HEK293 (cell line): ENCODE data around the gene ACKR3.

Source experiments
- CTCF ChIA-PET: fragments of 350-600 bp; formaldehyde crosslinking; extraction: SDS; loops from one replicate; lab custom pipeline; 2021; ENCODE audit warnings: antibody characterized with exemption; lab: Yijun Ruan, JAX
- POLR2A ChIA-PET: fragments of 300-600 bp; formaldehyde crosslinking; extraction: SDS; loops from one replicate; lab custom pipeline; 2020; ENCODE audit warnings: antibody characterized with exemption, inconsistent platforms; lab: Yijun Ruan, JAX
- H3K27ac ChIP-seq: fragments of 200-500 bp; sonication (Bioruptor generic); 2 replicates; pipeline ENCODE4 v1.5.1; 2014; ENCODE audit warnings: low read depth, low read length, control low read depth, inconsistent platforms; ENCODE audit errors: extremely low read depth
- H3K36me3 ChIP-seq, 2 experiments: fragments of 200-500 bp in 1 of 2; sonication (Bioruptor generic) in 1 of 2; 1 replicate in 1 of 2; 2 replicates in 1 of 2; pipeline ENCODE4 v1.5.1; 2014 to 2017; ENCODE audit warnings: inconsistent platforms in 2 of 2, low read length in 2 of 2; ENCODE audit not compliant: control insufficient read depth in 2 of 2, insufficient read depth in 1 of 2
- H3K4me1 ChIP-seq: fragments of 200-500 bp; sonication (Bioruptor generic); 2 replicates; pipeline ENCODE4 v1.5.1; 2014; ENCODE audit warnings: mild to moderate bottlenecking, low read length, inconsistent platforms; ENCODE audit not compliant: control insufficient read depth, insufficient read depth
- H3K4me3 ChIP-seq: 2 replicates; pipeline ENCODE4 v1.5.1; 2011; ENCODE audit warnings: low read depth, mild to moderate bottlenecking, control low read depth, low read length, moderate library complexity
- H3K9me3 ChIP-seq: fragments of 200-500 bp; sonication (Bioruptor generic); 2 replicates; pipeline ENCODE4 v1.5.1; 2014; ENCODE audit warnings: low read depth, low read length, inconsistent platforms; ENCODE audit not compliant: control insufficient read depth, insufficient read depth
- GLI4 ChIP-seq: fragments of 450-650 bp; formaldehyde crosslinking; IDR thresholded peaks from 2 replicates; pipeline ENCODE4 v1.5.1; 2016; ENCODE audit warnings: missing biosample characterization, missing genetic modification characterization
- ZNF169 ChIP-seq: fragments of 450-650 bp; formaldehyde crosslinking; IDR thresholded peaks from 2 replicates; pipeline ENCODE4 v1.5.1; 2016; ENCODE audit warnings: missing biosample characterization, missing genetic modification characterization
- ZNF23 ChIP-seq: fragments of 450-650 bp; formaldehyde crosslinking; IDR thresholded peaks from 2 replicates; pipeline ENCODE4 v1.5.1; 2016; ENCODE audit warnings: missing biosample characterization, missing genetic modification characterization, borderline replicate concordance
- ZNF266 ChIP-seq: fragments of 450-650 bp; formaldehyde crosslinking; IDR thresholded peaks from 2 replicates; pipeline ENCODE4 v1.5.1; 2016; ENCODE audit warnings: missing biosample characterization, missing genetic modification characterization, low read depth
- ZNF449 ChIP-seq: fragments of 450-650 bp; formaldehyde crosslinking; IDR thresholded peaks from 2 replicates; pipeline ENCODE4 v1.5.1; 2017; ENCODE audit warnings: missing biosample characterization, mild to moderate bottlenecking, missing genetic modification characterization, moderate library complexity
- ZNF558 ChIP-seq: fragments of 450-650 bp; formaldehyde crosslinking; IDR thresholded peaks from 2 replicates; pipeline ENCODE4 v1.5.1; 2016; ENCODE audit warnings: missing biosample characterization, missing genetic modification characterization
- ZNF610 ChIP-seq: fragments of 450-650 bp; formaldehyde crosslinking; IDR thresholded peaks from 2 replicates; pipeline ENCODE4 v1.5.1; 2016; ENCODE audit warnings: missing biosample characterization, missing genetic modification characterization, borderline replicate concordance
- ZNF704 ChIP-seq: fragments of 450-650 bp; formaldehyde crosslinking; IDR thresholded peaks from 2 replicates; pipeline ENCODE4 v1.5.1; 2016; ENCODE audit warnings: missing biosample characterization, missing genetic modification characterization
- ZNF707 ChIP-seq: fragments of 450-650 bp; formaldehyde crosslinking; IDR thresholded peaks from 2 replicates; pipeline ENCODE4 v1.5.1; 2016; ENCODE audit warnings: missing biosample characterization, missing genetic modification characterization
- ZSCAN23 ChIP-seq: fragments of 450-650 bp; formaldehyde crosslinking; IDR thresholded peaks from 2 replicates; pipeline ENCODE4 v1.5.1; 2016; ENCODE audit warnings: missing biosample characterization, missing genetic modification characterization
- ZSCAN30 ChIP-seq: fragments of 450-650 bp; IDR thresholded peaks from 2 replicates; pipeline ENCODE4 v1.5.1; 2018; ENCODE audit warnings: missing biosample characterization, mild to moderate bottlenecking, missing genetic modification characterization, moderate library complexity
- TF ChIP-seq, protein P1 (sequence below): fragments of 450-650 bp; formaldehyde crosslinking; IDR thresholded peaks from 2 replicates; pipeline ENCODE4 v1.5.1; 2016; ENCODE audit warnings: missing biosample characterization, missing genetic modification characterization
- TF ChIP-seq, protein P2 (sequence below): fragments of 450-650 bp; formaldehyde crosslinking; IDR thresholded peaks from 2 replicates; pipeline ENCODE4 v1.5.1; 2017; ENCODE audit warnings: missing biosample characterization, missing genetic modification characterization

ACKR3 gene

DNA sequence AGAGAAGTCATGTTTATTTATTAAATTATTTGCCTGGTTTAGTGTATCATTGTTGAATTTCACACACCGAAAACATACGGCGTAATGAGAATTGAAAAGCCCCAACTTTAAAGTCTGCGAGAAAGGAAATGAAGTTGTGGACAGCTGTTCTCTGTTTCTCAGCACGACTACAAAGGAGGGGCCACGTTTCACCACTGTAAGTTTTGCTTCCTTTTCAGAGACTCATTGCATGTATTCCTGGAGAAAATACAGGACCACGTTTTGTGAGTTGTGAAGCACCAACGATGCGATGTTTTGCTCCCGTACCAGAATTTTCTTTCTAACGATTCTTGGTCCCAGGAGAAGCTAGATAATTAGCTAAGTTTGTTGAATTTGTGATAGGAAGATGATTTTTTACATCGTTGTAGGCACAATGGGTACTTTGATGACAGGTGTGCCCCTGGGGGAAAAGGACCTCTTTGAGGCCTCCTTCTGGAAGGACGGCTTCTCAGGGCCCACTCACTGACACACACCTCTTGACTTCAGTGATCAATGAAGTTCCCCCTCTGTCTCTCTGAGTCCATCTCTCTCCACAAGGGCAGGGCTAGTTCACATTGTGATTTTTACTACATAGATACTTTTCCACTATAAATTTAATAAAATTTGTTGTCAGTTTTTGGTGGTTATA, 23.7 kb upstream of the ACKR3 start (continued):
- TF ChIP-seq, protein P1, sequence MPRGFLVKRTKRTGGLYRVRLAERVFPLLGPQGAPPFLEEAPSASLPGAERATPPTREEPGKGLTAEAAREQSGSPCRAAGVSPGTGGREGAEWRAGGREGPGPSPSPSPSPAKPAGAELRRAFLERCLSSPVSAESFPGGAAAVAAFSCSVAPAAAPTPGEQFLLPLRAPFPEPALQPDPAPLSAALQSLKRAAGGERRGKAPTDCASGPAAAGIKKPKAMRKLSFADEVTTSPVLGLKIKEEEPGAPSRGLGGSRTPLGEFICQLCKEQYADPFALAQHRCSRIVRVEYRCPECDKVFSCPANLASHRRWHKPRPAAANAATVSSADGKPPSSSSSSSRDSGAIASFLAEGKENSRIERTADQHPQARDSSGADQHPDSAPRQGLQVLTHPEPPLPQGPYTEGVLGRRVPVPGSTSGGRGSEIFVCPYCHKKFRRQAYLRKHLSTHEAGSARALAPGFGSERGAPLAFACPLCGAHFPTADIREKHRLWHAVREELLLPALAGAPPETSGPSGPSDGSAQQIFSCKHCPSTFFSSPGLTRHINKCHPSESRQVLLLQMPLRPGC (tag by site-specific recombination): no peak
- TF ChIP-seq ZNF449 (tag by site-specific recombination) (no peak), ZNF610 (tag by site-specific recombination) (no peak), ZNF23 (no peak), ZSCAN23 (tag by site-specific recombination) (no peak)
- TF ChIP-seq, protein P2, sequence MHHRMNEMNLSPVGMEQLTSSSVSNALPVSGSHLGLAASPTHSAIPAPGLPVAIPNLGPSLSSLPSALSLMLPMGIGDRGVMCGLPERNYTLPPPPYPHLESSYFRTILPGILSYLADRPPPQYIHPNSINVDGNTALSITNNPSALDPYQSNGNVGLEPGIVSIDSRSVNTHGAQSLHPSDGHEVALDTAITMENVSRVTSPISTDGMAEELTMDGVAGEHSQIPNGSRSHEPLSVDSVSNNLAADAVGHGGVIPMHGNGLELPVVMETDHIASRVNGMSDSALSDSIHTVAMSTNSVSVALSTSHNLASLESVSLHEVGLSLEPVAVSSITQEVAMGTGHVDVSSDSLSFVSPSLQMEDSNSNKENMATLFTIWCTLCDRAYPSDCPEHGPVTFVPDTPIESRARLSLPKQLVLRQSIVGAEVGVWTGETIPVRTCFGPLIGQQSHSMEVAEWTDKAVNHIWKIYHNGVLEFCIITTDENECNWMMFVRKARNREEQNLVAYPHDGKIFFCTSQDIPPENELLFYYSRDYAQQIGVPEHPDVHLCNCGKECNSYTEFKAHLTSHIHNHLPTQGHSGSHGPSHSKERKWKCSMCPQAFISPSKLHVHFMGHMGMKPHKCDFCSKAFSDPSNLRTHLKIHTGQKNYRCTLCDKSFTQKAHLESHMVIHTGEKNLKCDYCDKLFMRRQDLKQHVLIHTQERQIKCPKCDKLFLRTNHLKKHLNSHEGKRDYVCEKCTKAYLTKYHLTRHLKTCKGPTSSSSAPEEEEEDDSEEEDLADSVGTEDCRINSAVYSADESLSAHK (tag by site-specific recombination): no peak
- TF ChIP-seq, all 188 proteins: peak for 0

- Histone ChIP-seq H3K9me3 (no peaks in the 10 kb centered on the region), H3K4me3 (no peak overlapping the region), H3K4me1 (no peaks in the 10 kb centered on the region; the same call in 1 of the 2 replicates), H3K36me3 (no peaks in the 10 kb centered on the region), H3K27ac (no peak overlapping the region)
- ChIA-PET CTCF (interaction anchor here (2.0 kb wide), 1 partner anchor 34 kb away, joined by 6 read pairs; no protein-coding TSS in a partner anchor), POLR2A (no interaction called here)
- TF ChIP-seq GLI4 (no peak), ZNF707 (no peak), ZNF704 (tag by site-specific recombination) (no peak), ZSCAN30 (no peak), ZNF266 (no peak)
Measured at GRCh38 chr2:236546561-236547002, 23.0 kb upstream of the ACKR3 start.

- ChIA-PET CTCF (interaction anchor here (0.6 to 0.7 kb wide), 2 partner anchors 28 to 756 kb away, joined by 5 to 10 read pairs; no protein-coding TSS in a partner anchor), POLR2A (no interaction called here)
- no peaks in the 10 kb centered on the region; the same call in 1 of the 2 replicates for H3K4me1 ChIP-seq
- H3K9me3 ChIP-seq: no peaks in the 10 kb centered on the region
- H3K36me3 ChIP-seq: no peaks in the 10 kb centered on the region
- TF ChIP-seq ZNF169 (tag by site-specific recombination): no peak
- peak; percentile 97 for TF ChIP-seq ZNF558 (tag by site-specific recombination)
- H3K27ac ChIP-seq: no peak overlapping the region
- H3K4me3 ChIP-seq: no peak overlapping the region
Measured at GRCh38 chr2:236547725-236548124, 21.9 kb upstream of the ACKR3 start.
